CD14-positive monocyte (primary cell): ENCODE data around the gene NIP7. TPM values are rescaled to one million over a fixed set of nuclear protein-coding genes. Genes with fewer than 3 reads are reported as not detected.

Experiments
- DNase-seq, 3 donors: peaks; one replicate each; pipeline ENCODE4 v3.0.0-alpha.2; 2011 to 2022
- H2AFZ ChIP-seq: 2 replicates; pipeline ENCODE4 v1.6.0; 2012; ENCODE audit warnings: mild to moderate bottlenecking, low read depth, low read length, inconsistent platforms; ENCODE audit not compliant: insufficient read depth, poor library complexity, severe bottlenecking
- H3K27ac ChIP-seq, 2 donors: 1 replicate in 1 of 2; 2 replicates in 1 of 2; pipeline ENCODE4 v1.5.1; 2012 to 2013; ENCODE audit warnings: low read length in 2 of 2, control low read depth in 1 of 2, inconsistent platforms in 1 of 2, low read depth in 1 of 2, mild to moderate bottlenecking in 1 of 2
- H3K27me3 ChIP-seq, 2 donors: one replicate each; pipeline versions ENCODE4 v1.6.0 to v1.6.1; 2011 to 2013; ENCODE audit warnings: low read length in 2 of 2; ENCODE audit not compliant: control insufficient read depth in 2 of 2, insufficient read depth in 2 of 2
- H3K36me3 ChIP-seq, 2 donors: replicated peaks in 1 of 2; 1 replicate in 1 of 2; 2 replicates in 1 of 2; pipeline versions ENCODE4 v1.5.1 to v1.6.1; 2012 to 2013; ENCODE audit warnings: low read length in 2 of 2, control low read depth in 1 of 2, inconsistent platforms in 1 of 2, mild to moderate bottlenecking in 1 of 2; ENCODE audit not compliant: insufficient read depth in 2 of 2, control insufficient read depth in 1 of 2
- H3K4me1 ChIP-seq, 2 donors: 1 replicate in 1 of 2; 2 replicates in 1 of 2; pipeline versions ENCODE4 v1.5.1 to v1.6.1; 2012 to 2013; ENCODE audit warnings: low read length in 2 of 2, control low read depth in 1 of 2, inconsistent platforms in 1 of 2, mild to moderate bottlenecking in 1 of 2, moderate library complexity in 1 of 2; ENCODE audit not compliant: insufficient read depth in 2 of 2, control insufficient read depth in 1 of 2
- H3K4me2 ChIP-seq: replicated peaks from 2 replicates; pipeline ENCODE3; 2012; ENCODE audit warnings: low read length, moderate library complexity, mild to moderate bottlenecking; ENCODE audit not compliant: poor library complexity, severe bottlenecking; ENCODE audit errors: extremely low read depth
- H3K4me3 ChIP-seq, 3 experiments: fragments of 200-600 bp in 1 of 3; sonication (generic) in 1 of 3; replicated peaks in 1 of 3; 1 replicate in 2 of 3; 2 replicates in 1 of 3; pipeline ENCODE4 v1.5.1; 2011 to 2013; ENCODE audit warnings: low read length in 3 of 3, mild to moderate bottlenecking in 3 of 3, control low read depth in 2 of 3, low read depth in 2 of 3, inconsistent platforms in 1 of 3, moderate library complexity in 1 of 3
- H3K79me2 ChIP-seq: 2 replicates; pipeline ENCODE4 v1.6.0; 2012; ENCODE audit warnings: mild to moderate bottlenecking, control low read depth, inconsistent platforms, low read length, moderate library complexity; ENCODE audit not compliant: insufficient read depth
- H3K9ac ChIP-seq: 2 replicates; pipeline ENCODE4 v1.6.0; 2017; ENCODE audit warnings: low read length, mild to moderate bottlenecking; ENCODE audit not compliant: insufficient read depth, poor library complexity, severe bottlenecking
- H3K9me3 ChIP-seq, 2 donors: replicated peaks in 1 of 2; 1 replicate in 1 of 2; 2 replicates in 1 of 2; pipeline versions ENCODE4 v1.5.1 to v1.6.1; 2012 to 2013; ENCODE audit warnings: low read length in 2 of 2, control low read depth in 1 of 2; ENCODE audit not compliant: control insufficient read depth in 1 of 2, insufficient read depth in 1 of 2
- H4K20me1 ChIP-seq: 2 replicates; pipeline ENCODE4 v1.6.0; 2012; ENCODE audit warnings: mild to moderate bottlenecking, low read length, control low read depth, moderate library complexity; ENCODE audit not compliant: insufficient read depth
- H3K27ac Mint-ChIP-seq, 7 donors: one replicate each; pipeline ENCODE4 v1.8.0; 2020; ENCODE audit warnings: mild to moderate bottlenecking in 7 of 7, mixed read lengths in 7 of 7, moderate library complexity in 6 of 7, inconsistent platforms in 2 of 7
- H3K27me3 Mint-ChIP-seq, 3 donors: one replicate each; pipeline ENCODE4 v1.8.0; 2021 to 2022; ENCODE audit warnings: low read depth in 3 of 3, mild to moderate bottlenecking in 3 of 3, mixed read lengths in 3 of 3, moderate library complexity in 3 of 3, inconsistent platforms in 1 of 3
- H3K36me3 Mint-ChIP-seq, 2 donors: one replicate each; pipeline ENCODE4 v1.8.0; 2020; ENCODE audit warnings: mixed read lengths in 2 of 2, inconsistent platforms in 1 of 2, mild to moderate bottlenecking in 1 of 2
- H3K4me1 Mint-ChIP-seq: one replicate; pipeline ENCODE4 v1.8.0; 2020; ENCODE audit warnings: mild to moderate bottlenecking, mixed read lengths
- H3K4me3 Mint-ChIP-seq, 2 donors: one replicate each; pipeline ENCODE4 v1.8.0; 2020; ENCODE audit warnings: mild to moderate bottlenecking in 2 of 2, mixed read lengths in 2 of 2, moderate library complexity in 1 of 2
- H3K9me3 Mint-ChIP-seq, 7 donors: one replicate each; pipeline ENCODE4 v1.8.0; 2020 to 2022; ENCODE audit warnings: mixed read lengths in 7 of 7, mild to moderate bottlenecking in 6 of 7, moderate library complexity in 6 of 7, inconsistent platforms in 2 of 7
- CTCF ChIP-seq: fragments of 200-600 bp; IDR thresholded peaks from one replicate; pipeline ENCODE4 v1.8.0; 2022; ENCODE audit warnings: antibody characterized with exemption, mild to moderate bottlenecking
- WGBS: methylation state at CpG from one replicate; pipeline ENCODE4 v1.1.5; 2013; ENCODE audit warnings: missing lambda C conversion rate; ENCODE audit not compliant: insufficient coverage; 5-methylcytosine and 5-hydroxymethylcytosine counted together
- intact Hi-C, 2 donors: fragments of 100-400 bp; cut with micrococcal nuclease; formaldehyde crosslinking; loops; one replicate each; pipeline versions ENCODE4 v1.15.0 to v1.15.1; 2023
- polyA plus RNA-seq, 3 donors: library from polyadenylated mRNA; depleted of rRNA in 1 of 3; unstranded in 2 of 3; stranded (reverse) in 1 of 3; fragments of 300-500 nt in 2 of 3; fragments of >200 nt in 1 of 3; fragmentation: Illumina TruSeq in 2 of 3; gene quantifications; 1 replicate in 2 of 3; 2 replicates in 1 of 3; pipeline ENCODE4 v1.2.3, GENCODE V29; 2012 to 2021

The NIP7 gene
- polyA plus RNA-seq, 3 donors = 3.0 to 16.4 (median 14.2) TPM

GRCh38 chr16:69319826-69320739 is 19.5 kb upstream of the NIP7 start:
- intact Hi-C loops = loop anchor here in 1 of 2 donors (10.0 kb wide), 1 partner anchor 185 kb away; the partner anchor contains the start of genes CHTF8 and UTP4
- Mint-ChIP-seq H3K9me3 (peaks cover 0 to 2% (median 0%) of the 10 kb centered on the region in 7 donors), H3K4me3 (no peak overlapping the region), H3K36me3 (peaks cover 85 to 99% of the 10 kb centered on the region in 2 donors), H3K27me3 (peaks cover 0 to 1% (median 0%) of the 10 kb centered on the region in 3 donors), H3K27ac (peak overlapping the region in 4 of 7 donors; percentile 20 to 47 (median 32)), H3K4me1 (peaks cover 6% of the 10 kb centered on the region)
- Histone ChIP-seq H3K79me2 (peaks cover 51% of the 10 kb centered on the region), H3K27ac (no peak overlapping the region), H4K20me1 (peaks cover 89% of the 10 kb centered on the region), H3K4me2 (no peak overlapping the region), H3K4me3 (no peak overlapping the region), H2AFZ (no peak overlapping the region), H3K36me3 (peaks cover 93 to 100% of the 10 kb centered on the region in 2 donors), H3K27me3 (no peaks in the 10 kb centered on the region), H3K4me1 (no peaks in the 10 kb centered on the region), H3K9me3 (no peaks in the 10 kb centered on the region), H3K9ac (no peak overlapping the region)
- DNase-seq = no peak
- WGBS = 98% methylated on average over 18 of the region's 30 CpGs
- TF ChIP-seq CTCF = no peak

GRCh38 chr16:69320740-69321073 is 18.9 kb upstream of the NIP7 start:
- no peak overlapping the region for H3K4me2 ChIP-seq
- DNase-seq = no peak
- H3K27me3 ChIP-seq = no peaks in the 10 kb centered on the region
- H3K79me2 ChIP-seq = peaks cover 49% of the 10 kb centered on the region
- no peak overlapping the region for H3K9ac ChIP-seq
- H3K4me1 ChIP-seq = no peaks in the 10 kb centered on the region
- no peak overlapping the region for H2AFZ ChIP-seq
- peaks cover 86% of the 10 kb centered on the region for H4K20me1 ChIP-seq
- Mint-ChIP-seq H3K4me3 (no peak overlapping the region), H3K27ac (no peak overlapping the region), H3K27me3 (peaks cover 0 to 1% (median 0%) of the 10 kb centered on the region in 3 donors), H3K36me3 (peaks cover 83 to 99% of the 10 kb centered on the region in 2 donors), H3K4me1 (peaks cover 6% of the 10 kb centered on the region), H3K9me3 (peaks cover 0 to 1% (median 0%) of the 10 kb centered on the region in 7 donors)
- no peak overlapping the region for H3K4me3 ChIP-seq
- 95% methylated on average over 12 of the region's 13 CpGs for WGBS
- H3K9me3 ChIP-seq = no peaks in the 10 kb centered on the region
- H3K27ac ChIP-seq = no peak overlapping the region
- intact Hi-C loops = no loop called here
- H3K36me3 ChIP-seq = peaks cover 88 to 100% of the 10 kb centered on the region in 2 donors
- TF ChIP-seq CTCF = no peak
